ENCODE measurements around the gene FAM32A.

DNA sequence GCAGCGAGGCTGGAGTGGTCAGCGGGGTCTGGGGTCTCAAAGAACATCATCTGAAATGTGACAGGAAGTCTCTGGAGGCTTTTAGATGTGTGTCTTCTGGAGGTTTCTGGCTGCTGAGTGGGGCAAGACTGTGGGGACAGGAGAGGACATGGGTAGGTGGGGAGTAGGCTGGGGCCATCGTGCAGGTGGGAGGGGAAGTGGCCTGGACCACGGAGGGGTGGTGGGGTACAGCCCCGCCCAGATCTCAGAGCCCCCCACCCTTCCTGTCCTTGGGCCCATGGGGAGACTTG, 18.7 kb downstream of the FAM32A start:
- TF ChIP-seq, protein P1, sequence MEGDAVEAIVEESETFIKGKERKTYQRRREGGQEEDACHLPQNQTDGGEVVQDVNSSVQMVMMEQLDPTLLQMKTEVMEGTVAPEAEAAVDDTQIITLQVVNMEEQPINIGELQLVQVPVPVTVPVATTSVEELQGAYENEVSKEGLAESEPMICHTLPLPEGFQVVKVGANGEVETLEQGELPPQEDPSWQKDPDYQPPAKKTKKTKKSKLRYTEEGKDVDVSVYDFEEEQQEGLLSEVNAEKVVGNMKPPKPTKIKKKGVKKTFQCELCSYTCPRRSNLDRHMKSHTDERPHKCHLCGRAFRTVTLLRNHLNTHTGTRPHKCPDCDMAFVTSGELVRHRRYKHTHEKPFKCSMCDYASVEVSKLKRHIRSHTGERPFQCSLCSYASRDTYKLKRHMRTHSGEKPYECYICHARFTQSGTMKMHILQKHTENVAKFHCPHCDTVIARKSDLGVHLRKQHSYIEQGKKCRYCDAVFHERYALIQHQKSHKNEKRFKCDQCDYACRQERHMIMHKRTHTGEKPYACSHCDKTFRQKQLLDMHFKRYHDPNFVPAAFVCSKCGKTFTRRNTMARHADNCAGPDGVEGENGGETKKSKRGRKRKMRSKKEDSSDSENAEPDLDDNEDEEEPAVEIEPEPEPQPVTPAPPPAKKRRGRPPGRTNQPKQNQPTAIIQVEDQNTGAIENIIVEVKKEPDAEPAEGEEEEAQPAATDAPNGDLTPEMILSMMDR (IDR thresholded peaks at IDR 0.05; ENCODE audit: insufficient read depth, low read depth, low read length) = no peak
- no peak for TF ChIP-seq EZH2 (IDR thresholded peaks at IDR 0.05; ENCODE audit: insufficient read depth, low read length)

Measured in astrocyte (in vitro differentiated cells and primary cell).